B cell (primary cell): ENCODE data around the gene UCKL1. TPM values are rescaled to one million over a fixed set of nuclear protein-coding genes. Genes with fewer than 3 reads are reported as not detected.

Experiments
- ATAC-seq: fragments of 200-7000 bp; cut with Tn5 transposase; one replicate; pipeline ENCODE4 v1.10.0; 2021; ENCODE audit warnings: low read depth, mild to moderate bottlenecking, moderate number of reproducible peaks, moderate library complexity
- CTCF ChIA-PET: fragments of 350-600 bp; sonication (Branson Sonifier 250); formaldehyde crosslinking; loops from one replicate; lab custom pipeline; 2021; ENCODE audit warnings: antibody characterized with exemption, inconsistent platforms; lab: Charles Lee
- POLR2A ChIA-PET: fragments of 350-600 bp; sonication (Branson Sonifier 250); formaldehyde crosslinking; loops from one replicate; lab custom pipeline; 2021; ENCODE audit warnings: antibody characterized with exemption; lab: Charles Lee
- DNase-seq: peaks from one replicate; pipeline ENCODE4 v3.0.0; 2013
- H2AFZ ChIP-seq: 2 replicates; pipeline ENCODE4 v1.6.1; 2012; ENCODE audit warnings: mild to moderate bottlenecking, low read depth, low read length; ENCODE audit not compliant: insufficient read depth, poor library complexity, severe bottlenecking
- H3K27ac ChIP-seq, 2 donors: 1 replicate in 1 of 2; 2 replicates in 1 of 2; pipeline ENCODE4 v1.5.1; 2012 to 2013; ENCODE audit warnings: low read length in 2 of 2, mild to moderate bottlenecking in 2 of 2, moderate library complexity in 1 of 2
- H3K27me3 ChIP-seq, 4 experiments: fragments of 200-600 bp in 1 of 4; sonication (generic) in 1 of 4; replicated peaks in 1 of 4; 1 replicate in 2 of 4; 2 replicates in 2 of 4; pipeline versions ENCODE4 v1.6.1 to v1.7.0; 2013 to 2016; ENCODE audit warnings: low read length in 3 of 4, mild to moderate bottlenecking in 2 of 4, mixed read lengths in 1 of 4, moderate library complexity in 1 of 4; ENCODE audit not compliant: insufficient read depth in 4 of 4, control insufficient read depth in 3 of 4; ENCODE audit errors: control extremely low read depth in 1 of 4
- H3K36me3 ChIP-seq, 2 experiments: replicated peaks in 1 of 2; 1 replicate in 1 of 2; 2 replicates in 1 of 2; pipeline versions ENCODE4 v1.6.1 to v1.7.1; 2013; ENCODE audit warnings: low read length in 1 of 2; ENCODE audit not compliant: insufficient read depth in 2 of 2, control insufficient read depth in 1 of 2; ENCODE audit errors: control extremely low read depth in 1 of 2, extremely low read depth in 1 of 2
- H3K4me1 ChIP-seq, 2 donors: fragments of 200-600 bp in 1 of 2; sonication (generic) in 1 of 2; 1 replicate in 1 of 2; 2 replicates in 1 of 2; pipeline versions ENCODE4 v1.5.1 to v1.6.1; 2013 to 2017; ENCODE audit warnings: low read length in 2 of 2; ENCODE audit not compliant: control insufficient read depth in 2 of 2, insufficient read depth in 2 of 2
- H3K4me2 ChIP-seq: replicated peaks from 2 replicates; pipeline ENCODE3; 2012; ENCODE audit warnings: mild to moderate bottlenecking, low read depth, low read length; ENCODE audit not compliant: poor library complexity, severe bottlenecking
- H3K4me3 ChIP-seq, 5 experiments: fragments of 200-600 bp in 1 of 5; sonication (generic) in 1 of 5; 1 replicate in 3 of 5; 2 replicates in 2 of 5; pipeline versions ENCODE4 v1.5.1 to v1.7.0; 2011 to 2016; ENCODE audit warnings: low read length in 4 of 5, mild to moderate bottlenecking in 4 of 5, low read depth in 2 of 5, control low read depth in 1 of 5, moderate library complexity in 1 of 5; ENCODE audit not compliant: insufficient read depth in 1 of 5; ENCODE audit errors: control extremely low read depth in 1 of 5, extremely low read depth in 1 of 5
- H3K79me2 ChIP-seq: fragments of 200-600 bp; sonication (generic); one replicate; pipeline ENCODE4 v1.6.0; 2016; ENCODE audit warnings: low read length; ENCODE audit not compliant: control insufficient read depth, insufficient read depth
- H3K9ac ChIP-seq: fragments of 200-600 bp; sonication (generic); 2 replicates; pipeline ENCODE4 v1.6.1; 2017; ENCODE audit warnings: mild to moderate bottlenecking, low read length, moderate library complexity
- H3K9me3 ChIP-seq, 3 donors: one replicate each; pipeline versions ENCODE4 v1.6.1 to v1.7.1; 2013; ENCODE audit warnings: low read length in 2 of 3; ENCODE audit not compliant: control insufficient read depth in 2 of 3, insufficient read depth in 1 of 3; ENCODE audit errors: control extremely low read depth in 1 of 3
- H4K20me1 ChIP-seq: 2 replicates; pipeline ENCODE4 v1.6.0; 2012; ENCODE audit warnings: mild to moderate bottlenecking, low read length; ENCODE audit not compliant: insufficient read depth, control insufficient read depth, poor library complexity, severe bottlenecking
- H3K27ac Mint-ChIP-seq: one replicate; pipeline ENCODE4 v1.8.0; 2021; ENCODE audit warnings: mixed read lengths
- H3K27me3 Mint-ChIP-seq: one replicate; pipeline ENCODE4 v1.8.0; 2021; ENCODE audit warnings: mixed read lengths
- H3K4me1 Mint-ChIP-seq: one replicate; pipeline ENCODE4 v1.8.0; 2021; ENCODE audit warnings: mixed read lengths
- H3K4me3 Mint-ChIP-seq: one replicate; pipeline ENCODE4 v1.8.0; 2021; ENCODE audit warnings: mixed read lengths
- H3K9me3 Mint-ChIP-seq: one replicate; pipeline ENCODE4 v1.8.0; 2022; ENCODE audit warnings: mixed read lengths; ENCODE audit not compliant: insufficient read depth
- CTCF ChIP-seq: fragments of 200-600 bp; IDR thresholded peaks from one replicate; pipeline ENCODE4 v1.8.0; 2022; ENCODE audit warnings: antibody characterized with exemption, mild to moderate bottlenecking
- EZH2 ChIP-seq: IDR thresholded peaks from 2 replicates; pipeline ENCODE4 v1.6.1; 2012; ENCODE audit warnings: borderline replicate concordance, low read depth, mild to moderate bottlenecking, moderate library complexity, low read length; ENCODE audit not compliant: insufficient read depth, poor library complexity, severe bottlenecking
- WGBS: methylation state at CpG from one replicate; pipeline ENCODE4 v1.1.5; 2013; ENCODE audit warnings: missing lambda C conversion rate; ENCODE audit not compliant: insufficient coverage; 5-methylcytosine and 5-hydroxymethylcytosine counted together
- intact Hi-C: fragments of 100-400 bp; cut with micrococcal nuclease; formaldehyde crosslinking; loops from one replicate; pipeline ENCODE4 v1.10.0; 2022
- polyA plus RNA-seq: library from polyadenylated mRNA; depleted of rRNA; stranded (reverse); fragments of >200 nt; gene quantifications from 2 replicates; pipeline ENCODE4 v1.2.3, GENCODE V29; 2012
- total RNA-seq, 2 donors: library from RNA; stranded (reverse); fragments of 120-200 nt in 1 of 2; gene quantifications; 1 replicate in 1 of 2; 2 replicates in 1 of 2; pipeline versions ENCODE4 v1.2.3 to v1.2.4, GENCODE V29; 2013 to 2022

UCKL1 gene
- total and polyA plus RNA-seq, 2 donors (not counting 1 experiment from before 2014, with no cell fraction given): 106 to 199 TPM

- Mint-ChIP-seq H3K9me3 (no peaks in the 10 kb centered on the region), H3K27ac (no peak overlapping the region), H3K4me1 (peaks cover 13% of the 10 kb centered on the region), H3K4me3 (no peak overlapping the region), H3K27me3 (no peaks in the 10 kb centered on the region)
- H3K4me2 ChIP-seq: no peak overlapping the region
- H3K9me3 ChIP-seq: peaks cover 0 to 29% (median 0%) of the 10 kb centered on the region in 3 donors
- intact Hi-C loops: no loop called here
- peaks cover 84% of the 10 kb centered on the region for H4K20me1 ChIP-seq
- no peak for ATAC-seq
- TF ChIP-seq EZH2 (no peak), CTCF (no peak)
- no peak overlapping the region for H3K4me3 ChIP-seq
- no peaks in the 10 kb centered on the region for H3K27me3 ChIP-seq
- H3K27ac ChIP-seq: no peak overlapping the region
- no peak overlapping the region for H2AFZ ChIP-seq
- DNase-seq: peak; percentile 21
- peaks cover 44% of the 10 kb centered on the region for H3K79me2 ChIP-seq
- POLR2A ChIA-PET: interaction anchor here (0.6 kb wide), 1 partner anchor 27 kb away, joined by 4 read pairs; no protein-coding TSS in a partner anchor
- peaks cover 3 to 63% of the 10 kb centered on the region in 2 experiments for H3K36me3 ChIP-seq
- WGBS: 94% methylated on average over 17 of the region's 33 CpGs
- CTCF ChIA-PET: no interaction called here
- peaks cover 9 to 15% of the 10 kb centered on the region in 2 donors for H3K4me1 ChIP-seq
- no peak overlapping the region for H3K9ac ChIP-seq
Observed at GRCh38 chr20:63939061-63939935, 16.9 kb downstream of the UCKL1 start.

GRCh38 chr20:63937596-63937995 is 18.6 kb downstream of the UCKL1 start:
- no peak for TF ChIP-seq EZH2
- no peak for TF ChIP-seq CTCF
- peaks cover 39% of the 10 kb centered on the region for H3K79me2 ChIP-seq
- no peak overlapping the region for H2AFZ ChIP-seq
- no peaks in the 10 kb centered on the region for H3K27me3 ChIP-seq
- WGBS: 97% methylated on average over 11 of the region's 14 CpGs
- H3K9me3 ChIP-seq: peaks cover 0 to 28% (median 0%) of the 10 kb centered on the region in 3 donors
- no peak overlapping the region for H3K9ac ChIP-seq
- no peaks in the 10 kb centered on the region for H3K9me3 Mint-ChIP-seq
- no peak overlapping the region for H3K27ac ChIP-seq
- H3K4me3 Mint-ChIP-seq: no peak overlapping the region
- H3K4me3 ChIP-seq: no peak overlapping the region
- DNase-seq (no peak), ATAC-seq (no peak)
- H3K27ac Mint-ChIP-seq: no peak overlapping the region
- H3K4me1 ChIP-seq: peaks cover 9 to 14% of the 10 kb centered on the region in 2 donors
- intact Hi-C loops: no loop called here
- ChIA-PET POLR2A (no interaction called here), CTCF (interaction anchor here (0.6 kb wide), 1 partner anchor 9 kb away, joined by 3 read pairs; no protein-coding TSS in a partner anchor)
- peaks cover 84% of the 10 kb centered on the region for H4K20me1 ChIP-seq
- no peaks in the 10 kb centered on the region for H3K27me3 Mint-ChIP-seq
- H3K4me1 Mint-ChIP-seq: peaks cover 12% of the 10 kb centered on the region
- no peak overlapping the region for H3K4me2 ChIP-seq
- H3K36me3 ChIP-seq: peaks cover 3 to 58% of the 10 kb centered on the region in 2 experiments
